HepG2 (cell line): ENCODE results near the gene ZNF181. TPM values are rescaled to one million over a fixed set of nuclear protein-coding genes. Genes with fewer than 3 reads are reported as not detected.
A peak's percentile ranks its signal among the peaks of the same experiment; 100 is the strongest.

ENCODE experiments used
- ATF1 ChIP-seq: IDR thresholded peaks from 2 replicates; pipeline ENCODE4 v1.6.1; 2016; ENCODE audit warnings: mild to moderate bottlenecking, control low read depth
- CSRNP2 ChIP-seq: sonication (generic); formaldehyde crosslinking; conservative IDR thresholded peaks from 2 replicates; pipeline ENCODE4 v1.8.0; 2022; ENCODE audit warnings: low read depth, missing genetic modification reagents
- EED ChIP-seq: sonication (generic); formaldehyde crosslinking; IDR thresholded peaks from 2 replicates; pipeline ENCODE4 v1.5.0; 2020; ENCODE audit warnings: mild to moderate bottlenecking, missing genetic modification reagents
- FOXO4 ChIP-seq: sonication (generic); formaldehyde crosslinking; conservative IDR thresholded peaks from 2 replicates; pipeline ENCODE4 v1.8.1; 2023; ENCODE audit warnings: missing genetic modification reagents
- GMEB1 ChIP-seq: sonication (generic); formaldehyde crosslinking; IDR thresholded peaks from 2 replicates; pipeline ENCODE4 v1.5.1; 2020; ENCODE audit warnings: missing genetic modification reagents, mild to moderate bottlenecking, borderline replicate concordance
- HCFC1 ChIP-seq: fragments of 150-350 bp; IDR thresholded peaks from 2 replicates; pipeline ENCODE4 v1.6.1; 2014; ENCODE audit warnings: low read depth, low read length
- MBD4 ChIP-seq: IDR thresholded peaks from 2 replicates; pipeline ENCODE4 v1.6.1; 2012; ENCODE audit warnings: low read length, inconsistent platforms, borderline replicate concordance
- MXD1 ChIP-seq: sonication (generic); formaldehyde crosslinking; IDR thresholded peaks from 2 replicates; pipeline ENCODE4 v1.4.0; 2020; ENCODE audit warnings: mild to moderate bottlenecking, missing genetic modification reagents
- PRMT3 ChIP-seq: sonication (generic); formaldehyde crosslinking; IDR thresholded peaks from 2 replicates; pipeline ENCODE4 v1.8.1; 2022; ENCODE audit warnings: low read depth, mild to moderate bottlenecking, moderate library complexity, missing genetic modification reagents, borderline replicate concordance
- SOX13 ChIP-seq, 3 experiments: fragments of 450-650 bp in 1 of 3; sonication (generic) in 1 of 3; formaldehyde crosslinking in 1 of 3; IDR thresholded peaks in 2 of 3; conservative IDR thresholded peaks in 1 of 3; 2 replicates each; pipeline versions ENCODE4 v1.5.0 to v1.6.1; 2016 to 2020; ENCODE audit warnings: antibody characterized with exemption in 1 of 3, mild to moderate bottlenecking in 1 of 3, missing compliant biosample characterization in 1 of 3, missing genetic modification reagents in 1 of 3, moderate library complexity in 1 of 3
- SOX6 ChIP-seq, 2 experiments: fragments of 450-650 bp in 1 of 2; sonication (generic) in 1 of 2; formaldehyde crosslinking in 1 of 2; IDR thresholded peaks; 2 replicates each; pipeline versions ENCODE4 v1.4.0 to v1.6.1; 2017 to 2020; ENCODE audit warnings: antibody characterized with exemption in 1 of 2, mild to moderate bottlenecking in 1 of 2, missing genetic modification reagents in 1 of 2
- SUZ12 ChIP-seq: fragments of 150-350 bp; IDR thresholded peaks from 2 replicates; pipeline ENCODE4 v1.6.1; 2014; ENCODE audit warnings: low read depth, low read length
- TBX2 ChIP-seq: sonication (generic); formaldehyde crosslinking; IDR thresholded peaks from 2 replicates; pipeline ENCODE4 v1.5.0; 2020; ENCODE audit warnings: missing genetic modification reagents, mild to moderate bottlenecking, borderline replicate concordance
- TCF7L2 ChIP-seq: IDR thresholded peaks from 2 replicates; pipeline ENCODE4 v1.6.1; 2011; ENCODE audit warnings: mild to moderate bottlenecking, low read depth, low read length, moderate library complexity
- ZFP90 ChIP-seq: sonication (generic); formaldehyde crosslinking; IDR thresholded peaks from 2 replicates; pipeline ENCODE4 v1.8.0; 2022; ENCODE audit warnings: missing genetic modification reagents, mild to moderate bottlenecking, inconsistent platforms, borderline replicate concordance
- ZFX ChIP-seq: sonication (generic); formaldehyde crosslinking; IDR thresholded peaks from 2 replicates; pipeline ENCODE4 v1.4.0; 2020; ENCODE audit warnings: mild to moderate bottlenecking, low read depth, missing genetic modification reagents, moderate library complexity
- ZFY ChIP-seq: sonication (generic); formaldehyde crosslinking; IDR thresholded peaks from 2 replicates; pipeline ENCODE4 v1.4.0; 2020; ENCODE audit warnings: missing genetic modification reagents
- ZMYM4 ChIP-seq: sonication (generic); formaldehyde crosslinking; IDR thresholded peaks from 2 replicates; pipeline ENCODE4 v1.8.1; 2023; ENCODE audit warnings: mild to moderate bottlenecking, missing genetic modification reagents
- ZNF121 ChIP-seq: sonication (generic); formaldehyde crosslinking; IDR thresholded peaks from 2 replicates; pipeline ENCODE4 v1.5.0; 2020; ENCODE audit warnings: mild to moderate bottlenecking, missing genetic modification reagents
- ZNF17 ChIP-seq: sonication (generic); formaldehyde crosslinking; IDR thresholded peaks from 2 replicates; pipeline ENCODE4 v1.5.0; 2020; ENCODE audit warnings: mild to moderate bottlenecking, missing genetic modification reagents
- ZNF383 ChIP-seq: sonication (generic); formaldehyde crosslinking; IDR thresholded peaks from 2 replicates; pipeline ENCODE4 v1.4.0; 2020; ENCODE audit warnings: missing genetic modification reagents, mild to moderate bottlenecking, borderline replicate concordance
- ZNF563 ChIP-seq: sonication (generic); formaldehyde crosslinking; IDR thresholded peaks from 2 replicates; pipeline ENCODE4 v1.8.0; 2022; ENCODE audit warnings: mild to moderate bottlenecking, moderate library complexity, missing genetic modification reagents
- ZNF572 ChIP-seq: sonication (generic); formaldehyde crosslinking; IDR thresholded peaks from 2 replicates; pipeline ENCODE4 v1.5.1; 2020; ENCODE audit warnings: mild to moderate bottlenecking, missing genetic modification reagents
- ZNF598 ChIP-seq: sonication (generic); formaldehyde crosslinking; IDR thresholded peaks from 2 replicates; pipeline ENCODE4 v1.5.1; 2020; ENCODE audit warnings: mild to moderate bottlenecking, missing genetic modification reagents, borderline replicate concordance
- polyA plus RNA-seq, 8 experiments: library from polyadenylated mRNA; depleted of rRNA in 3 of 8; stranded (reverse) in 7 of 8; unstranded in 1 of 8; fragments of >200 nt; fragmentation: Illumina TruSeq in 4 of 8; extraction: Trizol in 4 of 8; gene quantifications; 2 replicates each; pipeline versions ENCODE4 v1.2.1 to v1.2.3, GENCODE V29; 2011 to 2016; ENCODE audit warnings: low read depth in 4 of 8, missing spikeins in 1 of 8, mixed read lengths in 1 of 8; ENCODE audit not compliant: insufficient read depth in 1 of 8
- total RNA-seq, 5 experiments: library from RNA; depleted of rRNA; stranded (reverse); fragments of >200 nt; fragmentation: Illumina TruSeq; extraction: Trizol; gene quantifications; 2 replicates each; pipeline ENCODE4 v1.2.3, GENCODE V29; 2016; ENCODE audit warnings: low read depth in 1 of 5

The ZNF181 gene
- total and polyA plus RNA-seq, 2 of the 13 experiments (the other 11 are each of a cell fraction or from before 2014, with no cell fraction given): 10.6 to 15.5 TPM

GRCh38 chr19:34772697-34773554 is 38.9 kb downstream of the ZNF181 start, which contains the start of gene ZNF599 (continued):
- peak; percentile 63 for TF ChIP-seq SUZ12
- no peak for TF ChIP-seq PRMT3 (CRISPR knock-in tag)
- TF ChIP-seq ZNF572 (CRISPR knock-in tag): no peak; the same call in 1 of the 2 replicates
- TF ChIP-seq TCF7L2: no peak
- TF ChIP-seq ZNF17: no peak
- peak; percentile 63; the same call in 1 of the 2 replicates for TF ChIP-seq ATF1 (CRISPR knock-in tag)
- no peak for TF ChIP-seq CSRNP2 (CRISPR knock-in tag)
- TF ChIP-seq HCFC1: peak; percentile 94
- TF ChIP-seq ZMYM4 (CRISPR knock-in tag): peak; percentile 79
- no peak for TF ChIP-seq SOX6 (IDR thresholded peaks at IDR 0.05)
- TF ChIP-seq SOX6 (CRISPR knock-in tag; IDR thresholded peaks at IDR 0.05): peak; percentile 65
- peak; percentile 96 for TF ChIP-seq GMEB1
- TF ChIP-seq ZNF121 (CRISPR knock-in tag): 0 out of 2 replicates have a peak, but pooled peaks have one; percentile 26
- peak; percentile 75 for TF ChIP-seq ZFY (CRISPR knock-in tag)
- TF ChIP-seq TBX2 (CRISPR knock-in tag): peak; percentile 73
- TF ChIP-seq SOX13 (IDR thresholded peaks at IDR 0.05): no peak
- peak in 1 of 2 experiments; percentile 28; a peak in 1 of 4 replicates for TF ChIP-seq SOX13 (CRISPR knock-in tag; conservative IDR thresholded peaks at IDR 0.05 in 1 of 2, IDR thresholded peaks at IDR 0.05 in 1 of 2)
- TF ChIP-seq EED (CRISPR knock-in tag): peak; percentile 46; the same call in 1 of the 2 replicates
- TF ChIP-seq ZNF383 (CRISPR knock-in tag): peak; percentile 72; the same call in 1 of the 2 replicates
- peak; percentile 75 for TF ChIP-seq MXD1
- TF ChIP-seq ZFX: peak; percentile 84
- TF ChIP-seq MBD4: no peak
- peak; percentile 64; the same call in 1 of the 2 replicates for TF ChIP-seq ZFP90
- no peak for TF ChIP-seq FOXO4 (CRISPR knock-in tag)
- TF ChIP-seq ZNF563 (CRISPR knock-in tag): no peak
- 0 out of 2 replicates have a peak, but pooled peaks have one; percentile 35 for TF ChIP-seq ZNF598 (CRISPR knock-in tag)
